Uterus (tissue), 4 donors: ENCODE results near the gene ACSL3. TPM values are rescaled to one million over a fixed set of nuclear protein-coding genes. Genes with fewer than 3 reads are reported as not detected.
"Not testable (repeated sequence)": the region's sequence is repeated elsewhere in the genome, so short reads cannot be mapped to it uniquely, and the experiment has no call there.

Experiments used
- DNase-seq, 2 donors: peaks; one replicate each; pipeline ENCODE4 v3.0.0-alpha.2; 2019 to 2020
- H3K27ac ChIP-seq, 2 donors: fragments of 200-600 bp; sonication (generic); 1 replicate in 1 of 2; 2 replicates in 1 of 2; pipeline ENCODE4 v1.5.1; 2016 to 2018
- H3K27me3 ChIP-seq, 2 donors: fragments of 200-600 bp; sonication (generic); one replicate each; pipeline ENCODE4 v1.5.1; 2018 to 2019; ENCODE audit warnings: control low read depth in 1 of 2
- H3K36me3 ChIP-seq, 2 donors: fragments of 200-600 bp; sonication (generic); one replicate each; pipeline ENCODE4 v1.5.1; 2019; ENCODE audit warnings: control low read depth in 1 of 2
- H3K4me1 ChIP-seq, 2 donors: fragments of 200-600 bp; sonication (generic); one replicate each; pipeline ENCODE4 v1.5.1; 2018 to 2019; ENCODE audit warnings: control low read depth in 1 of 2
- H3K4me3 ChIP-seq, 2 donors: fragments of 200-600 bp; sonication (generic); 1 replicate in 1 of 2; 2 replicates in 1 of 2; pipeline ENCODE4 v1.5.1; 2018 to 2019; ENCODE audit warnings: mild to moderate bottlenecking in 1 of 2
- H3K9me3 ChIP-seq, 2 donors: fragments of 200-600 bp; sonication (generic); one replicate each; pipeline ENCODE4 v1.5.1; 2019; ENCODE audit warnings: control low read depth in 1 of 2
- POLR2A ChIP-seq, 2 donors: fragments of 450-650 bp; IDR thresholded peaks; one replicate each; pipeline ENCODE4 v1.6.1; 2016; ENCODE audit warnings: antibody characterized with exemption in 2 of 2, mild to moderate bottlenecking in 1 of 2, moderate library complexity in 1 of 2
- intact Hi-C: fragments of 100-400 bp; cut with DNase I; formaldehyde crosslinking; loops from one replicate; pipeline ENCODE4 v1.15.1; 2023; ENCODE audit warnings: low total_unique reads
- total RNA-seq, 4 donors: library from RNA; depleted of rRNA in 3 of 4; stranded (reverse); fragments of >200 nt in 3 of 4; gene quantifications; one replicate each; pipeline versions ENCODE4 v1.1.0 to v1.2.4, GENCODE V29; 2014 to 2023
- TF ChIP-seq, protein P1 (sequence below), 4 experiments: fragments of 200-600 bp in 2 of 4; fragments of 450-650 bp in 2 of 4; sonication (generic) in 2 of 4; IDR thresholded peaks; one replicate each; pipeline ENCODE4 v1.5.1; 2016 to 2019; ENCODE audit warnings: antibody characterized with exemption in 4 of 4, mild to moderate bottlenecking in 2 of 4, moderate library complexity in 1 of 4
- donor health status: DM: yes; HTN: yes; CAD: no.

The ACSL3 gene
- total RNA-seq, 4 donors from 2014 or later: 39.7 to 101 (median 61.2) TPM

DNA sequence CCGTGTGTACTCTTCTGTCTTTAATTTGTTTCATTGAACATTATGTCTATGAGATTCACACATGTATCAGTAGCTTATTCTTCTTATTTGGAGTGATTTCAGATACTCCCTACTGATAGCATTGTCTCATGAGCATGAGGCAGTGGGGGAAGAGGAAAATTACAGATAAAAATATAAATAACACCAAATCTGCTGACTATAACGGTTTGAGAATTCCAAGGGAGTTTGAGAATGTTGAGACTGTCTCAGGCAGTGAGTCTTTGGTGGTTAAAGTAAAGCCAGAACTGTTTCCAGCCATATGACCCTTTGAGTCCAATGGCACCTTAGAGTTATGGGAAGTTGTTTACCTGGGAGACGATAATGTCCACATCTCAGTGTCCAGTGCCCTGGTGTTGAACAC is 118.6 kb downstream of the ACSL3 start:
- intact Hi-C loops: loop anchor here (10.0 kb wide), 1 partner anchor 815 kb away; no protein-coding TSS in a partner anchor
- H3K4me1 ChIP-seq: no peaks in the 10 kb centered on the region
- H3K9me3 ChIP-seq: no peaks in the 10 kb centered on the region
- no peak overlapping the region for H3K27ac ChIP-seq
- TF ChIP-seq, protein P1, sequence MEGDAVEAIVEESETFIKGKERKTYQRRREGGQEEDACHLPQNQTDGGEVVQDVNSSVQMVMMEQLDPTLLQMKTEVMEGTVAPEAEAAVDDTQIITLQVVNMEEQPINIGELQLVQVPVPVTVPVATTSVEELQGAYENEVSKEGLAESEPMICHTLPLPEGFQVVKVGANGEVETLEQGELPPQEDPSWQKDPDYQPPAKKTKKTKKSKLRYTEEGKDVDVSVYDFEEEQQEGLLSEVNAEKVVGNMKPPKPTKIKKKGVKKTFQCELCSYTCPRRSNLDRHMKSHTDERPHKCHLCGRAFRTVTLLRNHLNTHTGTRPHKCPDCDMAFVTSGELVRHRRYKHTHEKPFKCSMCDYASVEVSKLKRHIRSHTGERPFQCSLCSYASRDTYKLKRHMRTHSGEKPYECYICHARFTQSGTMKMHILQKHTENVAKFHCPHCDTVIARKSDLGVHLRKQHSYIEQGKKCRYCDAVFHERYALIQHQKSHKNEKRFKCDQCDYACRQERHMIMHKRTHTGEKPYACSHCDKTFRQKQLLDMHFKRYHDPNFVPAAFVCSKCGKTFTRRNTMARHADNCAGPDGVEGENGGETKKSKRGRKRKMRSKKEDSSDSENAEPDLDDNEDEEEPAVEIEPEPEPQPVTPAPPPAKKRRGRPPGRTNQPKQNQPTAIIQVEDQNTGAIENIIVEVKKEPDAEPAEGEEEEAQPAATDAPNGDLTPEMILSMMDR (IDR thresholded peaks at IDR 0.05): no peak
- H3K27me3 ChIP-seq: no peaks in the 10 kb centered on the region
- no peak overlapping the region for H3K4me3 ChIP-seq
- DNase-seq: no peak
- H3K36me3 ChIP-seq: no peaks in the 10 kb centered on the region

DNA sequence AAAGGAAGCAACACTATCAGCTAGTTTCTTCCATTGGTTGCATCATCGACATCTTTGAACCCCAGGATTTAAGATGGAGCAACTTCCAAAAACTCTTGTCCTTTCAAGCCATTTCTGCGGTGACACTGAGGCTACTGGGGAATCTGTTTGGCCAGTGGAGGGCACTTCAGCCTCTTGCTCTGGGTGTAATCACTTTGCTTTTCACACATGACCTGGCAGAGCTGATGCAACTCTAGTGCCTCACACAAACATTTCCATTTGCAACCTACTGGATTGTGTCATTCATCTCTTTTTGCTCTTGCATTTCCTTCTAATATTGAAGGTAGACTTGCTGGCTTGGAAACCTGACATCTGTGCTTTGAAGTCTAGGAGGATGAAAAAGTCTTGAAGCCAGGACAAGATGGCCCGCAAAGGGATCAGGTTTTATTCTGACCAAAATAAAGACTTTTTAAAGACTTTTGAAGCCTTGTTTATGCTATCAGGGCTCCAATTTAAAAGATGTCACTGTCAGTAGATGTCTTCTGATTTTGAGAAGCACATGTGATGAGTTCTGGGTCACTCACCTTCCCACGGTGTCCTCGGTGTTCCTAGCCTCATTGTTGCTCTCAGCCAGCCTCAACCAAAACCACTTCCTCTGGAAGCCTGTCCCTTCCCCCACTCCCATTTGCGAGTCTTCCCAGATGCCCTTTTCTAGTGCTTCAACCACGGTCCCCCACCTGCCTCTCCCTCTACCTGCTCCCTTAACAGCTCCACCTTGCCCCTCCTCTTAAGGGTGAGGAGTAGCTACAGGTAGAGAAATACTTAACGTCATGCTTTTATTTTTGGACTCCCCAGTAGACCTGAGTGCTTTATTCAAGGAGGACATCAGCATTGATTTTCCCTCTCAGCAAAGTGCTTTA is 121.4 kb downstream of the ACSL3 start:
- no peak for TF ChIP-seq POLR2A (IDR thresholded peaks at IDR 0.05)
- TF ChIP-seq, protein P1 (IDR thresholded peaks at IDR 0.05): peak; percentile 34 to 57 (median 50)
- Histone ChIP-seq H3K9me3 (no peaks in the 10 kb centered on the region), H3K36me3 (no peaks in the 10 kb centered on the region), H3K27me3 (no peaks in the 10 kb centered on the region), H3K27ac (no peak overlapping the region), H3K4me1 (no peaks in the 10 kb centered on the region), H3K4me3 (no peak overlapping the region)
- DNase-seq: peak; percentile 32 to 49
- intact Hi-C loops: no loop called here

DNA sequence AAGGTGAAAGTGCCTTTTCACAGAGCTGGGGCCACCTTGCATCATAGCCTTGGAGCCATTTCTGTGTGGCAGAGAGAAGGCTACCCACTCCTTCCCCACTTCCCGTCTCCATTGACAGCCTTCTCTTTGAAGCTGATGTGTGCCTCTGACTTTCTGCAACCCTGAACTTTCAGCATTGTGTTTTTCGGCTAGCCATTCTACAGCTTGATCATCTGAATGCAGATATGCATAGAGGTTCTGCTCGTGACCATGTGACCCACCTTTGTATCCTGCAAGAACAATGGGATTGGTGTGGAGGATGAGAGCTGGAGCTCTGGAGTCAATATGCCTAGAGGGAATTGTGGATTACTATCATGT is 122.1 kb downstream of the ACSL3 start:
- Histone ChIP-seq H3K27me3 (no peaks in the 10 kb centered on the region), H3K27ac (no peak overlapping the region), H3K9me3 (no peaks in the 10 kb centered on the region), H3K4me1 (no peaks in the 10 kb centered on the region), H3K4me3 (no peak overlapping the region), H3K36me3 (no peaks in the 10 kb centered on the region)
- intact Hi-C loops: no loop called here
- DNase-seq: no peak
- no peak for TF ChIP-seq POLR2A (IDR thresholded peaks at IDR 0.05)
- TF ChIP-seq, protein P1 (IDR thresholded peaks at IDR 0.05): no peak

DNA sequence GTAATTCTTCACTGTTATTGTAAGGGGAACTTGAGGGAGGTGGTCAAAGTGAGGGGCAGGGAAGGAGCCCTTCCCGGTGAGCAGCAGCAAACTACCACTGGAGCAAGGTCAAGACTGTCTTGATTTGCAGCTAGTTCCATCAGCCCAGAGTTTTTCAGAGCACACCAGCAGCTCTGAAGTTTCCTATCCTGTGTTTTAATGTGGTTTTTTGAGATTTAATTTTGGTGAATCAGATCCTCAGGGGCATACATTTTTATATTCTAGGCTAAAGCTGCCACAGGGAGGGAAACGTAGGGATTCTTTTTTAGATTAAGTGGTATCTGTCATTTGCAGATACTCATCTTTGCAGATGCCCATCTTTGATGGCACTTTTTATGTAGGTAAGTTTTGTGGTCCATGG is 124.1 kb downstream of the ACSL3 start:
- H3K36me3 ChIP-seq: no peaks in the 10 kb centered on the region
- H3K9me3 ChIP-seq: no peaks in the 10 kb centered on the region
- no peak overlapping the region for H3K4me3 ChIP-seq
- no peak overlapping the region for H3K27ac ChIP-seq
- intact Hi-C loops: no loop called here
- no peak for DNase-seq
- H3K27me3 ChIP-seq: no peaks in the 10 kb centered on the region
- H3K4me1 ChIP-seq: no peaks in the 10 kb centered on the region
- no peak for TF ChIP-seq POLR2A (IDR thresholded peaks at IDR 0.05)
- TF ChIP-seq, protein P1 (IDR thresholded peaks at IDR 0.05): no peak

DNA sequence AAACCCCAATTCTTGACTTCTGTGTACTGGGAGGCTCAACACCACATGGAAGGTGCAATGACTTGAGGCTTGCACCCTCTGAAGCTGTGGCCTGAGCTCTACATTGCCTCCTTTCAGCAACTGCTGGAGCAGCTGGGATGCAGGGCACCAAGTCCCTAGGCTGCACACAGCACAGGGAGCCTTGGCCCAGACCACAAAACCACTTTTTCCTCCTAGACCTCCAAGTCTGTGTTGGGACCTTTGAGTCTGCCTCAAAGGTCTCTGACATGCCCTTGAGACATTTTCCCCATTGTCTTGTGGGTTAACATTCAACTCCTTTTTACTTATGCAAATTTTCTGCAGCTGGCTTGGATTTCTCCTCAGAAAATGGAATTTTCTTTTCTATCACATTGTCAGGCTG is 128.6 kb downstream of the ACSL3 start:
- Histone ChIP-seq H3K27me3 (no peaks in the 10 kb centered on the region), H3K9me3 (no peaks in the 10 kb centered on the region), H3K27ac (no peak overlapping the region), H3K36me3 (no peaks in the 10 kb centered on the region), H3K4me1 (no peaks in the 10 kb centered on the region), H3K4me3 (no peak overlapping the region)
- intact Hi-C loops: no loop called here
- no peak for TF ChIP-seq POLR2A (IDR thresholded peaks at IDR 0.05)
- TF ChIP-seq, protein P1 (IDR thresholded peaks at IDR 0.05): no peak
- no peak for DNase-seq

DNA sequence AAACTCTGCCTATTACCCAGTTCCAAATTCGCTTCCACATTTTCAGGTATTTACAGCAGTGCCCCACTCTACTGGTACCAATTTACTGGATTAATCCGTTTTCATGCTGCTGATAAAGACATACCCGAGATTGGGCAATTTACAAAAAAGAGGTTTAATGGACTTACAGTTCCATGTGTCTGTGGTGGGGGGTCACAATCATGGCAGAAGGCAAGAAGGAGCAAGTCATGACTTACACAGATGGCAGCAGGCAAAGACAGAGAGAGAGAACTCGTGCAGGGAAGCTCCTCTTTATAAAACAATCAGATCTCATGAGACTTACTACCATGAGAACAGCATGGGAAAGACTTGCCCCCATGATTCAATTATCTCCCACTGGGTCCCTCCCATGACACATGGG is 129.4 kb downstream of the ACSL3 start:
- H3K36me3 ChIP-seq, H3K4me1 ChIP-seq, intact Hi-C loops, H3K9me3 ChIP-seq, H3K27me3 ChIP-seq, H3K27ac ChIP-seq, DNase-seq, H3K4me3 ChIP-seq: not testable (repeated sequence)
